Femur (tissue), 1 donor: ENCODE results near the gene PLA2G6.

Experiments used
- DNase-seq: peaks from one replicate; pipeline ENCODE4 v3.0.0-alpha.2; 2017

The PLA2G6 gene

DNA sequence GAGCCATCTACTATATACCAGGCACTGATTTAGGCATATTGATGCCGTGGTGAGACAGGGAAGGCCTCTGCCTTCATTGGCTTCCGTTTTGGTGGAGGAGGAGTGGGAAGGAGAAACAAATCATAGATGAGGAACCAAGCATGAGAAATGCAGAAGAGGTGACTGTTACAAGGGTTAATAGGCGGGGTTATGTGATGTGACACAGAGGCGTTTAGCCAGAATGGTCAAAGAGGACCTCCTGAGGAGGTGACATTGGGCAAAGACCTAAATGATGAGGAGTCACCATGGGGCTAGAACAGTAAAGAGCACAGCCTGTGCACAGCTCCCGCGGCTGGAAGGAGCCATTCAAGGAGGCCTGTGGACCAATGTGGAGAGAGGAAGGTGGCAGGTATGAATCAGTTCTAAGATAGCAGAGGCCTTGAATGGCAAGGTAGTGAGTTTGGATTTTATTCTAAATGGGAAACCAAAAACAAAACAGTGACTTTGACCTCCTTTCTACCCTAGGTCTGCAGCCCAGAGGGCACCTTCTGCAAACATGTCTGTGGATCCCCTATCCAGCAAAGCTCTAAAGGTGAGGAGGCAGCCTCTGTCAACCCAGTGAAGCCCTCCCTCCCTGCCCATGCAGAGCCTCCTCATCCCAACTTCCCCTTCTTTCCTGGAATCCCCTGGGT lies 31.8 kb upstream of the PLA2G6 start:
- no peak for DNase-seq

DNA sequence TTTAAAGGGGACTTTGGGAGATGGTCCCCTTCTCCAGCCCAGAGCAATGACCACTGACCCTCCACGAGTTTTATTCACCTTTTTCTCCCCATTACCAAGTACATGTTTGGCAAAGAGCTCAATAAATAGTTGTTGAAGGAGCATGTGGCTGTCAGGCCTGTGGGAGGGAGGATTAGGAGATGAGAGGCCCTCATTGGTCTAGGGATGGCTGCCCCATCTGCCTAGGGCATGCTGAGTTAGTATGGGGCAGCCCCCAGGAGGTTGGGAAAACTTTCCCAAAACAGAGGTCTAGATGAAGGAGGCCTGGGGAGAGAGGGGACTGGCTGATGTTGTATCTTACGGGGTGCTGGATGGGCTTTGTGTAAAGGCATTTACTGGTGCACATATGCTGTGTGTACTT lies 30.8 kb upstream of the PLA2G6 start:
- no peak for DNase-seq

DNA sequence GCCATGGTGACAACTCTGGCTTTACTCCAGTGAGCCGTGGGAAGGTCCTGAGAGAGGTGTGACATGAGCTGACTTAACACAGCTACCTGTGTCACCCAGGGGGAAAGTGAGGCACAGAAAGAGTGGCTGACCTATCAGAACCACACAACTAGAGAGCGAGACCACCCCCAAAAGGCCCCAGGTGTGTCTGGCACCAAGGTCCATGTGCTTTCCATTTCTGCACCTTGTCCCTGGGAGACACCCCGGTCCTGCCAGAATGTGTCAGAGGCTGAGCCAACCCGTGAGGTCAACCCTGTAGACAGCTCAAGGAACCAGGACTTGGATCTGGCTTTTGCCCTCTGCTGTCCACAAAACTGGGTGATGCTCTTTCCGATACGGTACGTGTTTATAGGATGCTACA lies 29.9 kb upstream of the PLA2G6 start:
- DNase-seq: no peak

- no peak for DNase-seq
Observed at GRCh38 chr22:38208551-38208968, 26.9 kb upstream of the PLA2G6 start.

GRCh38 chr22:38207898-38208432 lies 26.3 kb upstream of the PLA2G6 start:
- DNase-seq: no peak

GRCh38 chr22:38205261-38206128 lies 23.9 kb upstream of the PLA2G6 start:
- DNase-seq: peak; percentile 95

DNA sequence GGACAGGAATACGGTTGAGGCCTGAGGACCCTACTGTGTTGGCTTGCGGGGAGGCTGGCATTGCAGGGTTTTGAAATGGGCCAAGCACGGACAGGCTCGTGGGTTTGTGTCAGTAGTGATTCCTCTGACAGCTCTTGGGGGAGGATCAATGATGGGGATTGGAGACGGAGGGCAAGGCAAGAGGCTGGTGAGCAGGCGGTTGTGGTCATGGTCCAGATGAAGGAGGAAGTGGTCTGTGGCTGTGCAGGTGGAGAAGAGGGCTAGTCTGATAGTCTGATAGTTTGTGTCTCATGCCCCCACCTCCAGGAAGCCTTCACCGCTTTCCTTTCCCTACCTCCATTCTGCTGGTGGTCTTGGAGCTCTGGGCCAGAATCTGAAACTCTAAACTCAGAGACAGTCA lies 23.2 kb upstream of the PLA2G6 start:
- DNase-seq: no peak

DNA sequence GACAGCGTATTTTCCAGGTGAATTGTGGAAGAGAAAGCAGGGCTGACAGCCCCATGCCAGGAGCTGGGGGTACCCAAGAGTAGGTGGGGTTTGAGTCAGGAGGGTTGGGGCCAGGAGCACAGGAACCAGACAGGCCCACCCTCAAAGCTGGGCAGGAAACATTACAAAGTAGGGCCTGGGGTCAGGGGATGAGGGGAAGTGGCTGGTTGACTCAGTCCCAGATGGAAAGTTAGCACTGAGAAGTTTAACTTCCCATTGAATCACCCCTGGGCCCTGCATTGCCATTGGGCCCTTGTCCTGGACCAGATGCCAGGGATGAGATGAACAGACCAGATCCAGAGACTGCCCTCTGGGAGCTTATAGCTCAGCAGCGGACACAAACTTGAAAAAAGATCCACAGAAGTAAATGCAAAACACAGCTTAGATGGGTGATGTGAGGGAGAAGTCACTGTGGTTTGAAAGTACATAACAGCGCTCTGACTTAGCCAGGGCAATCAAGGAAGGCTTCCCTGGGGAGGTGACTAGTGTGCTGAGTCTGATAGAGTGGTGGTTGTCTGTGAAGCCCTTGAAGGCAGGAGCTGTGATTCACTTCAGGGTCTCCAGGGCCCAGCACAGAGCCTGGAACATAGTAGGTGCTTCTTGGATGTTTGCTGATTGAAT lies 22.4 kb upstream of the PLA2G6 start:
- DNase-seq: no peak

DNA sequence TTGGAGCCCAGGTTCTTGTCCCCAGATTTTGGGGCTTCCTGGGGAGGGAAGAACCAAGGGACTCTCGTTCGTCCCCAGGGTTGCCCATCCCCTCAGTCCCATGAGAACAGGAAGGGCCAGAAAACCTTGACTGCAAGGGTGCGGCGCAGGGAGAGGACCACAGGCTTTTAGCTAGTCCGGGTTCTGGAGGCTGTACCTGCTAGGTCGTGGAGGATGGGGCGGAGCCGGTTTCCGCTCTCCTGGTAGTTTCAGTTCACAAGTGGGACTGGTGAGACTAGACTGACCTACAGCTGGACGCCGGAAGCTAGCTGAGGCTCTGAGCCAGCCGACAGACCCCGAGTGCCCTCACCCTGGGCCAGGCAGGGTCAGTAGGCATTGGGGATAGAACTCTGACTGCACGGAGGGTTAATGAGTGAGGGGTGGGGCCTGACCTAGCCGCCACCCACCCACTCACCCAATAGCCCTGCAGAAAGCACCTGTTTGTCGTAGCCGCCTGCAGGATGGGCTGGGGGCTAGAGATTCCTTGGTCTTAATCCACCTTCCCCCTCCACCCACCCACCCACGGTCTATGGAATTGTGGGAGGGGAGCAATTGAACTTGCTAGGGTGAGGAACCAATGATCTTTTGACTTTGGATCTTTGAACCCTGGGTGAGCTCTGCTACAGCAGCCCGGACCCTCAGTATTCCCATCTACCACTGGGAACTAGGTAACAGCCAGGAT lies 21.6 kb upstream of the PLA2G6 start:
- DNase-seq: no peak

- peak; percentile 90 for DNase-seq
Observed at GRCh38 chr22:38202437-38203089, 20.9 kb upstream of the PLA2G6 start.

GRCh38 chr22:38201711-38202436 lies 20.2 kb upstream of the PLA2G6 start, which contains the start of gene MAFF:
TSS of gene MAFF (plus strand) at chr22:38201994. CDS start at chr22:38213854, 11,860 bp downstream.
- DNase-seq: peak; percentile 97

- DNase-seq: no peak
Observed at GRCh38 chr22:38201371-38201710, 19.7 kb upstream of the PLA2G6 start.

DNA sequence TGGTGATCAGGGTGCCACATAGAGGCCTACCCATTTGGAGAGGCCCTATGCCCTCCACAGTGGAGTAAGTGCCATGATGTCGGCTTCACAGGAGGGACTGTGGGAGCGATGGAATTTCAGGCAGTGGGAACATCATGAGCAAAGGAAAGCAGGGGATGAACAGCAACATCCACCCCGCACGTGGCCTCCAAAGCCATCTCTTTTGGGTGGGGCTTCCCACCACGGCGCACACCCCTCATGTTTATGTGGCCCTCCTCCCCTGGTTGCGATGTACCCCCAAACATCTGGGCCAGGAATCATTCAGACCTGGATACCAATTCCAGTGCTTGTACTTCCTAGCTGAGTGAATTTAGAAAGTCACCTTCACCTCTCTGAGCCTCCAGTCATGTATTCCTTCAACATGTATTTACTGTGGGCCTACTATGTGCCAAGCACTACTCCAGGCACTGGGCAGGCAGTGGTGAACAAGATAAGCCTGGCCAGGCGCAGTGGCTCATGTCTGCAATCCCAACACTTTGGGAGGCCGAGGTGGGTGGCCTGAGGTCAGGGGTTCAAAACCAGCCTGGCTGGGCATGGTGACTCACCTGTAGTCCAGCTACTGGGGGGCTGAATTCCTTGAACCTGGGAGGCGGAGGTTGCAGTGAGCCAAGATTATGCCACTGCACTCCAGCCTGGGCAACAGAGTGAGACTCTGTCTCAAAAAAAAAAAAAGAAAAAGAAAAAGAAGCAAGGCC lies 18.4 kb upstream of the PLA2G6 start:
- DNase-seq: no peak

GRCh38 chr22:38196791-38197419 lies 15.3 kb upstream of the PLA2G6 start:
- no peak for DNase-seq

GRCh38 chr22:38193580-38193979 lies 11.9 kb upstream of the PLA2G6 start:
- no peak for DNase-seq

DNA sequence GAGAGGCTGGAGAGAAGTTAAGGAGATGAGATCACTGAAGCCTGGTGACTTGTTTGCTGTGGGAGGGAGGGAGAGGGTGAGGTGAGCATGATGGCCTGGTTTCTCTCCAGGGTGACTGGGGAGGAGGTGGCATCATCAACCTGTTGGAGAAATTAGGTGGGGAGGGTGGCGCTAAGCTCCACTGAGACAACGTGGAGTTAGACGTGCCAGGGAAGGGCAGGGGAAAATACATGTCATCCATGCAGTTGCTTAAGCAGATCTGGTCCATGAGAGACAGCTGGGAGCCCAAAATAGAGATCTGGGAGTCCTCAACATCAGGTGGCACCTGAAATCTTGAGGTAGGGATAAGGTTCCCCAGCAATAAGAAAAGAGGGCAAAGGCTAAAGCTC lies 10.8 kb upstream of the PLA2G6 start:
- DNase-seq: no peak

DNA sequence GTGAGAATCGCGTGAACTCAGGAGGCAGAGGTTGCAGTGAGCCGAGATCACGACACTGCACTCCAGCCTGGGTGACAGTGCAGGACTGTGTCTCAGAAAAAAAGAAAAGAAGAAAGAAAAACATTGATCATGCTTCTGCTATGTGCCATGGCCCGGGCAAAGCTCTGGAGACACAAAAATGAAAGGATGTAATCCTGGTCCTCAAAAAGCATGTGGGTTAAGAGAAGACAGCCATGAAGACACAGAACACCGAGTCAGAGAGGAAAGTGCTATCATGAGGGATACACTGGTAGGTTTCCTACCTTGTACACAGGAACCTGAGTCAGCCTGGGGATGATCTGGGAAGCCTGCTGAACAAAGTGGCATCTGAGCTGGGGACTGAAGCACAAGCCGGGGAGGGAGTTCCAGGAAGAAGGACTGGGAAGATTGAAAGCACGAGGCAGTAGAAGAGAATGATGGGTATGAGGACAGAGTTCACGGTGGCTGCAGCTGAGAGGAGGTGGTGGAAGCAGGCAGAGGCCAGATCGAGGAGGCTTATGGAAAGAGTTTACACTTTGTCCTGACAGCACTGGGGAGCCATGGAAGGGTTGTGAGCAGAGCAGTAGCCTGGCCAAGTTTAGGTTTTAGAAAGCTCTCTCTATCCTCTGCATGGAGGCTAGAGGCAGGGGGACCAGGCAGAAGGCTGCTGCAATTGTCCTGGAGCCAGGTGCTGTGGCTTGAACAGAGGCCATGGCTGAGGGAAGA lies 10.3 kb upstream of the PLA2G6 start:
- DNase-seq: no peak

- no peak for DNase-seq
Observed at GRCh38 chr22:38191055-38191454, 9.4 kb upstream of the PLA2G6 start.

DNA sequence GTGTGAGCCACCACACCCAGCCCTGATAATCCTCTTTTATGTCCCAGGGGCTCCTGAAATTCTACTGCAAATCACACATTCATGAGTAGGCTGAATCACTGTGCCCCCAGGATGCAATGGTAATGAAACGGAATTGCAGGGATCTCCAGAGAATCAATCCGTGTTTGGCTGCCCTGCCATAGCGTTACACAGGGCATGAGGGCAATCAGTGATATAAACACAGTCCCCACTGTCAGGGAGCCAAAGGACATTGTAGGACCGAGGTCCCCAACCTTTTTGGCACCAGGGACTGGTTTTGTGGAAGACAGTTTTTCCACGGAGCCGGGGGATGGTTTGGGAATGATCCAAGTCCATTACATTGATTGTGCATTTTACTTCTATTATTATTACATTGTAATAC lies 9.0 kb upstream of the PLA2G6 start:
- DNase-seq: no peak

- no peak for DNase-seq
Observed at GRCh38 chr22:38189104-38189503, 7.5 kb upstream of the PLA2G6 start.
